Measurements from ENCODE around the gene OR5H2. TPM values are rescaled to one million over a fixed set of nuclear protein-coding genes. Genes with fewer than 3 reads are reported as not detected.
"Not testable (repeated sequence)": the region's sequence is repeated elsewhere in the genome, so short reads cannot be mapped to it uniquely, and the experiment has no call there.

Gene OR5H2
- not detected for total RNA-seq

DNA sequence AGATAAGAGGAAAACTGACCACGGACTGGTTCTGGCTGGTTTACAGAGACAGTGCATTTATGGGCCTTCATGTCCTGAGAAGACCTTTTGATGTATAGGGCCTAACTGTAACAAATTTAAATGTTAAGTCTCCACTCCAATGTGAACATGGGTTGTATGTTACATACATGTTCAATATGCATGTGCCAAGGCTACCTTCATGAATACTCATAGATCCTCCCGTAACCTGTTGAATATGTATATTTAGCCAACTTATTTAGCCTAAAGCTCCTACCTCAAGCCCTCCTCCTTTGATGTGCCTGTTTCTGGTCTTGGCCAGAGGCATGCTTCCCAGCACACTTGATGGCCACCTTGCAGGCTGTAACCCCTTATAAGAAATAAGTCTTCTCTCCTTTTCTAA lies at the start of gene OR5H2:
OR5H2 (plus strand) TSS at position 301 of the 400 bp plus-strand sequence. CDS start 398 bp downstream, outside the sequence.
- no peaks in the 10 kb centered on the region for H3K4me1 Mint-ChIP-seq (ENCODE audit: low read depth in 2 of 2)
- H3K36me3 Mint-ChIP-seq: no peaks in the 10 kb centered on the region
- H3K27me3 Mint-ChIP-seq: peaks cover 0 to 18% of the 10 kb centered on the region in 2 donors
- no peak within 1 kb of the TSS for H3K27ac Mint-ChIP-seq
- H3K4me3 Mint-ChIP-seq: no peak within 1 kb of the TSS
- DNase-seq (ENCODE audit: low spot score) (no peak), ATAC-seq (no peak)
- peaks cover 1% of the 10 kb centered on the region for H3K9me3 Mint-ChIP-seq

DNA sequence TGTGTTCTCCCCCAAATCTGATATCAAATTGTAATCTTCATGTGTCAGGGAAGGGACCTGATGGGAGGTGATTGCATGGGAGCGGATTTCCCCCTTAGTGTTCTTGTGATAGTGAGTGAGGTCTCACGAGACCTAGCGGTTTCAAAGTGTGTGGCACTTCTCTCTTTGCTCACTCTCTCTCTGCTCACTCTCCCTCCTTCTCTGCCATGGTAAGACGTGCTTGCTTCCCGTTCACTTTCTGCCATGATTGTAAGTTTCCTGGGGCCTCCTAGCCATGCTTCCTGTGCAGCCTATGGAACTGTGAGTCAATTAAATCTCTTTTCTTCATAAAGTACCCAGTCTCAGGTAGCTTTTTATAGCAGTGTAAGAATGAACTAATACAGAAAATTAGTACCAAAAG lies 48.8 kb upstream of the OR5H2 start:
- H3K9me3 Mint-ChIP-seq: peaks cover 7% of the 10 kb centered on the region
- no peak overlapping the region for H3K27ac Mint-ChIP-seq
- H3K4me3 Mint-ChIP-seq: no peak overlapping the region
- H3K27me3 Mint-ChIP-seq: peaks cover 3 to 7% of the 10 kb centered on the region in 2 donors
- no peaks in the 10 kb centered on the region for H3K4me1 Mint-ChIP-seq (ENCODE audit: low read depth in 2 of 2)
- no peak for DNase-seq (ENCODE audit: low spot score)
- ATAC-seq: no peak
- no peaks in the 10 kb centered on the region for H3K36me3 Mint-ChIP-seq

DNA sequence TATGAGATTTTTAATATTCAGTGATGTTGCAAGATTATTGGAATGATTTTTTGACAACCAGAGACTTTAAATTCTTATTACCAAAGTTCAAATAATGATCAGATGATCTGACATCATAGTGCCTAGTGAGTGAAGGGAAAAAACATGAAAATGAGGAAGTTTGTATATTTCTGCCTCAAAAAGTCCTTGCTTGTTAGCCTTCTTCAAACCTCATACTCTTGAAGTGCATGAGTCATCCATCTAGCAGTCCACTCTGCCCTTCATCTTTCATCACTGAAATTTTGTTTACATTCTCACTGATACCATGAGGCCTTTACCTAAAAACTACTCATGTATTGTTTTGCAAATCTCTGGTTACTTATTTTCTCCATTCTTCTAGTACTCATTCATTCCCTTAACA lies 42.2 kb upstream of the OR5H2 start:
- ATAC-seq: no peak

DNA sequence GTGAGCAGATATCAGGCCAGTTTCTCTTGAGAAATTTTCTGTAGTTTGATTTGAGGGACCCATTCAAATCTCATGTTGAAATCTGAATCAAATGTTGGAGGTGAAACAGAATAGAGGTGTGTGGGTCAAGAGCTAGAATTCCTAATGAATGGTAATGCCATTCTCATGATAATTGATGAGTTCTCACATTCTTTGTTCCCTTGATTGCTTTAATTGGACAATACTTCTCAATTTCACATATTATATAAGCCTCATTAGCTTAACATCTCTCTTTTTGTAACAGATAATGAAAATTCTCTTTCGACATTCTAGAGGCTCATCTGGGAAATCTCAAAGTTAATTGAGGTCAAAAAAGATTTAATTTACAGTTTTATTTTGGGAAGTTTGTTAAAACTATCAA lies 40.1 kb upstream of the OR5H2 start:
- H3K27me3 Mint-ChIP-seq: peaks cover 0 to 10% of the 10 kb centered on the region in 2 donors
- DNase-seq (ENCODE audit: low spot score) (no peak), ATAC-seq (no peak)
- no peak overlapping the region for H3K4me3 Mint-ChIP-seq
- H3K9me3 Mint-ChIP-seq: peaks cover 10% of the 10 kb centered on the region
- no peaks in the 10 kb centered on the region for H3K4me1 Mint-ChIP-seq (ENCODE audit: low read depth in 2 of 2)
- H3K27ac Mint-ChIP-seq: no peak overlapping the region
- H3K36me3 Mint-ChIP-seq: no peaks in the 10 kb centered on the region

More for the DNA sequence above, 42.2 kb upstream of the OR5H2 start:
- Mint-ChIP-seq H3K27ac (no peak overlapping the region), H3K9me3 (peaks cover 5% of the 10 kb centered on the region), H3K27me3 (peaks cover 0 to 8% of the 10 kb centered on the region in 2 donors), H3K4me1 (ENCODE audit: low read depth in 2 of 2) (no peaks in the 10 kb centered on the region), H3K4me3 (no peak overlapping the region), H3K36me3 (no peaks in the 10 kb centered on the region)
- DNase-seq (ENCODE audit: low spot score): no peak

DNA sequence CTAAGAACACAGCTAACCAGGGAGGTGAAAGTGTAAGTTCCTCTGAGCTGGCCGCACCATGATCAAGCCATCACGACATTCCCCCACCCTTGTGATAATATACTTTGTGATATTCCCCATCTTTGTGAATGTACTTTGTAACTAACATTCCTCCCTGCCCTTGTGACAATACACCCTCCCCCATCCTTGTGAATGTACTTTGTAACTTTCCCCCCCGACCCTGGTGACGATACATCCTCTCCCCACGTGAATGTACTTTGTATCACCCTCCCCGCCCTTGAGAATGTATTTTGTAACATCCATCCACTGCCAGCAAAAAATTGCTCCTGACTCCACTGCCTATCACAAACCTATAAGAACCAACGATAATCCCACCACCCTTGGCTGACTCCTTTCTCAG lies 38.5 kb upstream of the OR5H2 start:
- Mint-ChIP-seq H3K27ac (no peak overlapping the region), H3K27me3 (peaks cover 0 to 10% of the 10 kb centered on the region in 2 donors), H3K4me1 (ENCODE audit: low read depth in 2 of 2) (no peaks in the 10 kb centered on the region), H3K9me3 (peaks cover 10% of the 10 kb centered on the region), H3K4me3 (no peak overlapping the region), H3K36me3 (no peaks in the 10 kb centered on the region)
- DNase-seq (ENCODE audit: low spot score) (no peak), ATAC-seq (no peak)

DNA sequence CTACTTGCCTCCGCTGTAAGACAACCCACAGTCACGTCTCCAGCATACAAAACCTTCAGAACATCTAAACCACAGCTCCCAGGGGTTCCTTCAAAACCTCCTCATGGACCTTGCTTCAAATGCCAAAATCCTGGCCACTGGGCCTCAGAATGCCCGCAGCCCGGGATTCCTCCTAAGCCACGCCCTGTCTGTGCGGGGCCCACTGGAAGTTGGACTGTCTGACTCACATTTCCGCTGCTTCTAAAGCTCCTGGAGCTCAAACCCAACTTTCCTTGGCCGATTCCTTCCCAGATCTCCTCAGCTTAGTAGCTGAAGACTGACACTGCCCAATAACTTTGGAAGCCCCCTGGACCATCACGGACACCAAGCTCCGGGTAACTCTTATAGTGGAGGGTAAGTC lies 36.2 kb upstream of the OR5H2 start:
- H3K9me3 Mint-ChIP-seq: peaks cover 10% of the 10 kb centered on the region
- H3K4me3 Mint-ChIP-seq: no peak overlapping the region
- ATAC-seq: no peak
- H3K27ac Mint-ChIP-seq: no peak overlapping the region
- peaks cover 0 to 10% of the 10 kb centered on the region in 2 donors for H3K27me3 Mint-ChIP-seq
- no peaks in the 10 kb centered on the region for H3K4me1 Mint-ChIP-seq (ENCODE audit: low read depth in 2 of 2)
- H3K36me3 Mint-ChIP-seq: no peaks in the 10 kb centered on the region
- DNase-seq (ENCODE audit: low spot score): no peak

DNA sequence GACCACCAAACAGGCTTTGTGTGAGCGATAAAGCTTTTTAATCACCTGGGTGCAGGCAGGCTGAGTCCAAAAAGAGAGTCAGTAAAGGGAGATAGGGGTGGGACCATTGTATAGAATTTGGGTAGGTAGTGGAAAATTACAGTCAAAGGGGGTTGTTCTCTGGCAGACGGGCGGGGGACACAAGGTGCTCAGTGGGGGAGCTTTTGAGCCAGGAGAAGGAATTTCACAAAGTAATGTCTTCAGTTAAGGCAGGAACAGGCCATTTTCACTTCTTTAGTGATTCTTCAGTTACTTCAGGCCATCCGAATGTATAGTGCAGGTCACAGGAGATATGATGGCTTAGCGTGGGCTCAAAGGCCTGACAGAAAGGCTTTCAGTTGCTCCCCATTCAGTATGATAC lies 26.3 kb upstream of the OR5H2 start:
- ATAC-seq; H3K9me3 Mint-ChIP-seq; H3K36me3 Mint-ChIP-seq; H3K4me3 Mint-ChIP-seq; DNase-seq (ENCODE audit: low spot score); H3K27me3 Mint-ChIP-seq; H3K27ac Mint-ChIP-seq; H3K4me1 Mint-ChIP-seq (ENCODE audit: low read depth in 2 of 2): not testable (repeated sequence)

DNA sequence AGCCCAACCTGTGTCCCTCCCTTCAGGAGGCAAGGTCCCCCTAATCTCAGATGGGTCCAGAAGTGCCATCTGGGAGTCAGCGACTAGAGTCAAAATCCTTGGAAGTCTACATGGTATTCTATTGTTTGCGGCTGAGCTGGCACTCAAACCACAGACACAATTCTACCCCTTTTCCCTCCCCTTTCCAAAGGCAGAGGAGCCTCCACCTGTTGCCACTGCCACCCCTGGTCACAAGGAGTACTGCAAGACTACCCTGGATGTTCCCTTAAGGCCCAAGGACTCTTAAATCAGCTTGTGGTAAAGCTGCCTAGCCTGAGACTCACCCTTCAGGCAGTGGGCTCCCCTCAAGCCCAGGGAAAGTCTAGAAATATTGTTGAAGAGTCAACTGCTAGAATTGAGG lies 22.6 kb upstream of the OR5H2 start:
- Mint-ChIP-seq H3K9me3 (no peaks in the 10 kb centered on the region), H3K27me3 (peaks cover 0 to 5% of the 10 kb centered on the region in 2 donors), H3K36me3 (no peaks in the 10 kb centered on the region), H3K4me1 (ENCODE audit: low read depth in 2 of 2) (no peaks in the 10 kb centered on the region), H3K27ac (no peak overlapping the region), H3K4me3 (no peak overlapping the region)
- DNase-seq (ENCODE audit: low spot score) (no peak), ATAC-seq (no peak)

DNA sequence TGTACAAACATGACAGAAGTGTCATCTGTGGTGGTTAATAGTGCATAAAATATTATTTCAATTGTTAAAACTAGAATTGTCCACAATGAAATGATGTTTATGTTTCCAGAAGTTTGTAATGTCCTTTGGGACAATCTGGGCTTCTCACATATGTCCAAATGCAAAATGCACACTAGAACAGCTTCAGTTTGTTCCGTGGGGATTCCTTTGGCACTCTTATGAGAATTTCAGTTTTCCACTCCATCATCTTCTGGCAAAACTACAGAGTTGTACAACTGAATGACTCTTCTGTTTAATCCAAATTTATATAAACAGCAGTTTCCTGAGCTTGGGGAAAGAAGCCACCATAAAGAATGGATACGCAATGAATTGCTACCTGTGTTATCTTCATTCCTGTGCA lies 20.3 kb upstream of the OR5H2 start:
- Mint-ChIP-seq H3K27me3 (peaks cover 0 to 5% of the 10 kb centered on the region in 2 donors), H3K9me3 (no peaks in the 10 kb centered on the region), H3K4me1 (ENCODE audit: low read depth in 2 of 2) (no peaks in the 10 kb centered on the region), H3K4me3 (no peak overlapping the region), H3K36me3 (no peaks in the 10 kb centered on the region), H3K27ac (no peak overlapping the region)
- no peak for ATAC-seq
- DNase-seq (ENCODE audit: low spot score): no peak

DNA sequence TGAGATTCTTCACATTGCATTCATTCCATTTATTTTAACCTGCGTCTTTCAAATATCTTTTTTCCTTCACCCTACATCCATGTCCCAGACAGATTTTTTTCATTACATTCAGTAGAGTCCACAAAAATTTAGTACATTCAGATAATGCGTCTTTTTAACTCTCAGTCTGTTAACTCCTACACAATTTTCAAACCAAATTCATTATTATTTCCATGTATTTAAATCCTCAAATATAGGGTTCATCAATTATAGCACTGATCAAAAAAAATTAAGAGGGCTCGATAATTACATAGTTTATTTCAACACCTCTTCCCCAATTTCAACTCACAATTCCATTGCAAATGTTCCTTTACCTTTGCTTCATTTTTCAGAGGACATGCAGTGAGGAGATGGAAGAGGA lies 18.4 kb upstream of the OR5H2 start, which contains the start of gene OR5H6:
OR5H6 (plus strand) TSS at position 301 of the 400 bp plus-strand sequence; CDS start at position 390, 89 bp downstream.
- Mint-ChIP-seq H3K4me1 (ENCODE audit: low read depth in 2 of 2) (no peaks in the 10 kb centered on the region), H3K9me3 (peaks cover 5% of the 10 kb centered on the region), H3K27ac (no peak within 1 kb of the TSS), H3K4me3 (no peak within 1 kb of the TSS), H3K27me3 (peaks cover 0 to 12% of the 10 kb centered on the region in 2 donors), H3K36me3 (no peaks in the 10 kb centered on the region)
- no peak for DNase-seq (ENCODE audit: low spot score)
- ATAC-seq: no peak

DNA sequence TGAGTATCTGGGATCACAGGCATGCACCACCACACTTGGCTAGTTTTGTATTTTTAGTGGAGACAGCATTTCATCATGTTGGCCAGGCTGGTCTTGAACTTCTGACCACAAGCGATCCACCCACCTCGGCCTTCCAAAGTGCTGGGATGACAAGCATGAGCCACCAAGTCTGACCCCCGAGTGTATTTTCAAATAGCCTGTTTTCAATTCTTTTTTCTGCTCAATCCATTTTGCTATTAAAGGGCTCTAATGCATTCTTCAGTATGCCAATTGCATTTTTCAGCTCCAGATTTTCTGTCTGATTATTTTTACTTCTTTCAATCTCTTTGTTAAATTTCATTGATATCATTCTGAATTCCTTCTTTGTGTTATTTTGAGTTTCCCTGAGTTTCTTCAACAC lies 12.5 kb upstream of the OR5H2 start:
- Mint-ChIP-seq H3K4me1 (ENCODE audit: low read depth in 2 of 2) (no peaks in the 10 kb centered on the region), H3K27ac (no peak overlapping the region), H3K4me3 (no peak overlapping the region), H3K36me3 (peaks cover 10% of the 10 kb centered on the region), H3K9me3 (peaks cover 15% of the 10 kb centered on the region), H3K27me3 (peaks cover 0 to 7% of the 10 kb centered on the region in 2 donors)
- ATAC-seq (no peak), DNase-seq (ENCODE audit: low spot score) (no peak)

DNA sequence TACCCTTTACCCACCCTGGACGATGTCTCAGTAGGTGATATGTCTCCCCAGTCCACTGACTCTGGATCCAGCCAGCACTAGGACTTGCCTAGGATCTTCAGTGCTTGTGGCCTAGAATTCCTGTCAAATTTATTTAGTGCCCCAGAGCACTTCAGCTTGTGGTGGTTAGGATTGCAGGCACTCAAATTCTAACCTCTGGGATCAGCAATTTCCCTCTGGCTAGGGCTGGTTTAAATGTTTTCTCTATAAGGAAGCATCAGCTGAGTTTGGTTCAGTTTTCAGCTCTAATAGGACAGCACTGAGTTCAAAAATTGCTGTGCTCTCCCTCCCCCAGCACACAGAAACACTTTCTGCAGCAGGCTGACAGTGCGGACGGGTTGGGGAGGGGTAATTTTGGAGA lies 10.2 kb upstream of the OR5H2 start:
- H3K4me1 Mint-ChIP-seq (ENCODE audit: low read depth in 2 of 2): no peaks in the 10 kb centered on the region

DNA sequence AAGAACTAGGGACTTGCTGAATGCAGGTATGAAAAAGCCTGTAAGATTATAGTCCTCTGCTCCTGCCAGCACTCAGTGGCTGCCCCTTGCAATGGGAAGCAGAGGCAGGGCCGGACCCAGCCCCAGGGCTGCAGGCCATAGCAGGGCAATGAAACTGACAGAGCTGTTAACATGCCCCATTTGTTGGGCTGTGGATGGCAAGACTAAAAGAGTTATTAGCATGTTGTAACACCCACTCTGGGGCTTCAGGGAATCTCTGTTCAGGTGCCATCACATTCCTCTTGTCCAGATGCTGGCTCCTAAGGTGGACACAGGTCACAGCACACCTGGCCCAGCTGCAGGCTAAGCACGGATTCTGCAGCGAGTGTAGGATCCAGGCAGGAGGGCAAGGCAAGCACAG lies 7.4 kb upstream of the OR5H2 start:
- DNase-seq (ENCODE audit: low spot score): no peak
- H3K4me1 Mint-ChIP-seq (ENCODE audit: low read depth in 2 of 2): no peaks in the 10 kb centered on the region
- no peak for ATAC-seq
- peaks cover 10% of the 10 kb centered on the region for H3K9me3 Mint-ChIP-seq
- H3K27ac Mint-ChIP-seq: no peak overlapping the region
- H3K27me3 Mint-ChIP-seq: peaks cover 0 to 15% of the 10 kb centered on the region in 2 donors
- H3K36me3 Mint-ChIP-seq: peaks cover 9% of the 10 kb centered on the region
- H3K4me3 Mint-ChIP-seq: no peak overlapping the region

More for the DNA sequence above, 10.2 kb upstream of the OR5H2 start:
- Mint-ChIP-seq H3K36me3 (peaks cover 10% of the 10 kb centered on the region), H3K27ac (no peak overlapping the region), H3K4me3 (no peak overlapping the region), H3K27me3 (peaks cover 0 to 7% of the 10 kb centered on the region in 2 donors), H3K9me3 (peaks cover 15% of the 10 kb centered on the region)
- ATAC-seq (no peak), DNase-seq (ENCODE audit: low spot score) (no peak)

DNA sequence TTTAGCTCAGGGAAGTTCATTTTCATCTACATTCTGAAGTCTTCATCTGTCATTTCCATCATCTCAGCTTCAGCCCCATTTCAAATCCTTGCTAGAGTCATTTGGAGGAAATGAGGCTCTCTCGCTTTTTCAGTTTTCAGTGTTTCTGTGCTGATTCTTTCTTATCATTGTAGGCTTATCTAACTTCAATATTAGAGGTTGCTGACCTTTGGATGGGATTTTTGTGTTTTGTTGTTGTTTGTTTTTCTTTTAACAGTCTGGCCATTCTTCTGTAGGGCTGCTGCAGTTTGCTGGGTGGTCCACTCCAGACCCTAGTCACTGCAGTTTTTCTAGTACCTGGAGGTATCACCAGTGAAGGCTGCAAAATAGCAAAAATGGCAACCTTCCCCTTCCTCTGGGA lies 8.6 kb downstream of the OR5H2 start:
- H3K9me3 Mint-ChIP-seq: peaks cover 9% of the 10 kb centered on the region
- no peak for ATAC-seq

DNA sequence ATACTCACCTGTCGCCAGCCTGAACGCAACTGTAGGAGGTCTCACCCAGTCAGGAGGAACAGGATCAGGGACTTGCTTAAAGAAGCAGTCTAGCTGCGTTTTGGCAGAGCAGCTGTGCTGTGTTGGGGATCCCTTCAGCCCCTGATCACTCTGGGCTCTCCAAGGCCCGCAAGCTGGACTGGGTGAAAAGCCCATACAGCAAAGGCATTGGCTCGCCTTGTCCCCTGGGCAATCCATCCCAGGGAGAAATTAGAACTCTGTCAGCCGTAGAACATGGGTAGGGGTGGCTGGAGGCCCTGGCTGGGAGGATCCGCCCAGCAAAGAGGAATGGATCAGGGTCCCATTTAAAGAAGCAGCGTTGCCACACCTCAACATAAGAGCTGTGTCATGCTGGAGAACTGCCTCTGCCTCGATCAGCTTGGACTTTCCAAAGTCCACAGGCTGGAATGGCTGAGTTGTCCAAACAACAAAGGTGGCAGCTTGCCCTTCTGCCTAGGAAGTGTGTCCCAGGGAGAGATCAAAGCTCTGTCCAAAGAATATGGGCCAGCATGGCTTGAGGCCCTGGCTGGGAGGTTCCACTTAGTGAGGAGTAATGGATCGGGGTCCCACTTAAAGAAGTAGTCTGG lies 9.1 kb downstream of the OR5H2 start:
- Mint-ChIP-seq H3K9me3 (peaks cover 9% of the 10 kb centered on the region), H3K36me3 (no peaks in the 10 kb centered on the region), H3K4me1 (ENCODE audit: low read depth in 2 of 2) (no peaks in the 10 kb centered on the region), H3K27me3 (peaks cover 3 to 20% of the 10 kb centered on the region in 2 donors), H3K4me3 (no peak overlapping the region), H3K27ac (no peak overlapping the region)
- DNase-seq (ENCODE audit: low spot score): no peak
- peak in 1 of 2 donors; percentile 20 for ATAC-seq

More for the DNA sequence above, 8.6 kb downstream of the OR5H2 start:
- no peak for DNase-seq (ENCODE audit: low spot score)
- Mint-ChIP-seq H3K4me1 (ENCODE audit: low read depth in 2 of 2) (no peaks in the 10 kb centered on the region), H3K4me3 (no peak overlapping the region), H3K27ac (no peak overlapping the region), H3K36me3 (no peaks in the 10 kb centered on the region), H3K27me3 (peaks cover 3 to 20% of the 10 kb centered on the region in 2 donors)
